ENCODE data around the gene ROM1. TPM values are rescaled to one million over a fixed set of nuclear protein-coding genes. Genes with fewer than 3 reads are reported as not detected.
A peak's percentile ranks its signal among the peaks of the same experiment; 100 is the strongest.

ROM1 gene
- total RNA-seq, 4 donors from 2014 or later, result 1.9 to 3.9 (median 1.9) TPM; not detected in 1

GRCh38 chr11:62588966-62589637 is 24.0 kb upstream of the ROM1 start:
- H3K36me3 ChIP-seq, result peaks cover 0 to 53% (median 0%) of the 10 kb centered on the region in 3 donors
- no peaks in the 10 kb centered on the region for H3K9me3 ChIP-seq
- no peak for TF ChIP-seq POLR2A (IDR thresholded peaks at IDR 0.05)
- TF ChIP-seq CTCF (IDR thresholded peaks at IDR 0.05), result no peak
- DNase-seq, result no peak
- H3K4me3 ChIP-seq, result no peak overlapping the region
- no peak overlapping the region for H3K27ac ChIP-seq
- peaks cover 0 to 25% (median 10%) of the 10 kb centered on the region in 4 donors for H3K4me1 ChIP-seq
- H3K27me3 ChIP-seq, result no peaks in the 10 kb centered on the region

GRCh38 chr11:62591448-62592145 is 21.5 kb upstream of the ROM1 start, which contains the start of gene TUT1:
Gene TUT1, minus strand, starts transcription at chr11:62591523. Its CDS starts 38 bp downstream, at chr11:62591485.
- H3K36me3 ChIP-seq, result peaks cover 0 to 53% (median 0%) of the 10 kb centered on the region in 3 donors

GRCh38 chr11:62592146-62592815 is 20.8 kb upstream of the ROM1 start:
- no peaks in the 10 kb centered on the region for H3K9me3 ChIP-seq
- peak overlapping the region; percentile 47 to 85 (median 68) for H3K4me3 ChIP-seq
- TF ChIP-seq CTCF (IDR thresholded peaks at IDR 0.05), result no peak
- TF ChIP-seq POLR2A (IDR thresholded peaks at IDR 0.05), result no peak
- DNase-seq, result no peak
- H3K36me3 ChIP-seq, result peaks cover 0 to 53% (median 0%) of the 10 kb centered on the region in 3 donors
- peak overlapping the region; percentile 93 to 96 (median 94) for H3K27ac ChIP-seq
- H3K27me3 ChIP-seq, result no peaks in the 10 kb centered on the region
- peaks cover 0 to 25% (median 10%) of the 10 kb centered on the region in 4 donors for H3K4me1 ChIP-seq

More at GRCh38 chr11:62591448-62592145, 21.5 kb upstream of the ROM1 start, which contains the start of gene TUT1:
- no peaks in the 10 kb centered on the region for H3K9me3 ChIP-seq
- TF ChIP-seq CTCF (IDR thresholded peaks at IDR 0.05), result peak in 1 of 6 experiments; percentile 17
- peak; percentile 71 to 93 for TF ChIP-seq POLR2A (IDR thresholded peaks at IDR 0.05)
- H3K4me1 ChIP-seq, result peaks cover 0 to 25% (median 10%) of the 10 kb centered on the region in 4 donors
- peak; percentile 94 to 99 (median 96) for DNase-seq
- peak within 1 kb of the TSS; percentile 93 to 96 (median 94) for H3K27ac ChIP-seq
- peak within 1 kb of the TSS; percentile 47 to 85 (median 68) for H3K4me3 ChIP-seq
- no peaks in the 10 kb centered on the region for H3K27me3 ChIP-seq

GRCh38 chr11:62592989-62593421 is 20.1 kb upstream of the ROM1 start:
- Histone ChIP-seq H3K36me3 (peaks cover 0 to 54% (median 0%) of the 10 kb centered on the region in 3 donors), H3K9me3 (no peaks in the 10 kb centered on the region), H3K4me1 (peaks cover 0 to 25% (median 10%) of the 10 kb centered on the region in 4 donors), H3K27ac (peak overlapping the region; percentile 93 to 96 (median 94)), H3K27me3 (no peaks in the 10 kb centered on the region), H3K4me3 (no peak overlapping the region)
- TF ChIP-seq CTCF (IDR thresholded peaks at IDR 0.05) (no peak), POLR2A (IDR thresholded peaks at IDR 0.05) (no peak)
- no peak for DNase-seq

GRCh38 chr11:62593434-62594044 is 19.5 kb upstream of the ROM1 start:
- peaks cover 0 to 54% (median 0%) of the 10 kb centered on the region in 3 donors for H3K36me3 ChIP-seq
- DNase-seq, result peak; percentile 85 to 93 (median 86)
- no peak overlapping the region for H3K4me3 ChIP-seq
- no peaks in the 10 kb centered on the region for H3K9me3 ChIP-seq
- H3K27me3 ChIP-seq, result no peaks in the 10 kb centered on the region
- peak overlapping the region in 2 of 4 donors; percentile 6 to 9 for H3K27ac ChIP-seq
- peaks cover 0 to 29% (median 10%) of the 10 kb centered on the region in 4 donors for H3K4me1 ChIP-seq
- TF ChIP-seq CTCF (IDR thresholded peaks at IDR 0.05) (peak in 5 of 6 experiments; percentile 47 to 69 (median 63)), POLR2A (IDR thresholded peaks at IDR 0.05) (no peak)
